VCaP (cell line): ENCODE measurements around the gene LCN10.

Source experiments
- H3K27ac ChIP-seq: fragments of 450-650 bp; 2 replicates; pipeline ENCODE4 v1.5.1; 2017
- TF ChIP-seq, protein P1 (sequence below): fragments of 450-650 bp; conservative IDR thresholded peaks from 2 replicates; pipeline ENCODE4 v1.5.1; 2017; ENCODE audit warnings: mild to moderate bottlenecking, moderate library complexity

Gene LCN10

DNA sequence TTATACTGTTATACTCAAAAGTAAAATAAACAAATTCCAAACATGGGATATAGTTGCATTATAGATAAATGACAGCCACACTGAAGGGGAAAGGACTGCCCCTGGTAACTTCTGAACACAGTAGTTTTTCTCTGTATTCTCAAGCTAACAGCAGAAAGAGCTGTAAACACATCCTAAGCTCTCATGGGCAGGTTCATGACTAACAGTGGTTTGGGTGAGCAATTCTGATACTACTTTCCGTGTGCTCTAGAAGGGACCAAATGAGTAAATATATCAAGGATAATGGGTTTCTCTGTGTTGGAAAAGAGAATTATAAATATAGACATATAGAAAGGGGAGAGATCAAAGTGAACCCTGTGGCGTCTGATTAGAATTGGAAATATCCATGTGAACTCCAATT lies 7.8 kb upstream of the LCN10 start:
- TF ChIP-seq, protein P1, sequence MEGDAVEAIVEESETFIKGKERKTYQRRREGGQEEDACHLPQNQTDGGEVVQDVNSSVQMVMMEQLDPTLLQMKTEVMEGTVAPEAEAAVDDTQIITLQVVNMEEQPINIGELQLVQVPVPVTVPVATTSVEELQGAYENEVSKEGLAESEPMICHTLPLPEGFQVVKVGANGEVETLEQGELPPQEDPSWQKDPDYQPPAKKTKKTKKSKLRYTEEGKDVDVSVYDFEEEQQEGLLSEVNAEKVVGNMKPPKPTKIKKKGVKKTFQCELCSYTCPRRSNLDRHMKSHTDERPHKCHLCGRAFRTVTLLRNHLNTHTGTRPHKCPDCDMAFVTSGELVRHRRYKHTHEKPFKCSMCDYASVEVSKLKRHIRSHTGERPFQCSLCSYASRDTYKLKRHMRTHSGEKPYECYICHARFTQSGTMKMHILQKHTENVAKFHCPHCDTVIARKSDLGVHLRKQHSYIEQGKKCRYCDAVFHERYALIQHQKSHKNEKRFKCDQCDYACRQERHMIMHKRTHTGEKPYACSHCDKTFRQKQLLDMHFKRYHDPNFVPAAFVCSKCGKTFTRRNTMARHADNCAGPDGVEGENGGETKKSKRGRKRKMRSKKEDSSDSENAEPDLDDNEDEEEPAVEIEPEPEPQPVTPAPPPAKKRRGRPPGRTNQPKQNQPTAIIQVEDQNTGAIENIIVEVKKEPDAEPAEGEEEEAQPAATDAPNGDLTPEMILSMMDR, result no peak
- no peak overlapping the region for H3K27ac ChIP-seq

- TF ChIP-seq, protein P1, result no peak
- no peak overlapping the region for H3K27ac ChIP-seq
Measured at GRCh38 chr9:136748666-136749611, 6.2 kb upstream of the LCN10 start.

DNA sequence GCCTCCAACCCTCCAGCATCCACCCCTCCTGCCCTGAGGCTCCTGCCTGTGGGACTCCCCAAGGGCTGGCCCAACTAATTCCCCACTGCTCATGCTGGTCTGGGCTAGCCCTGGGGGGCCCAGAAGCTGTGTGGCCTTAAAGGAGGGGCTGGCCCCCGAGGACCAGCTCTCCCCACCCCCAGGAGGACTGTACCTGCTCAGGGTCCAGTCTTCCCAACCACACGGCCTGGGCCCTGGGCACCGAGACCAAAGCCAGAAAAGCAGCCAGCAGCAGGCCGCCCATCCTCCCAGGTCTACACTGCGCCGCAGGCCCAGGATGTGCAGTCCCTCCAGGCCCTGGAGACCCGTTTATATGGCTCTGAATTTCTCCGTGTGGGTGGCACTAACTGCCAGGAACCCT lies 5.5 kb upstream of the LCN10 start, which contains the start of gene LCN6:
Gene LCN6, minus strand, starts transcription at position 325 of the 400 bp plus-strand sequence. Its CDS starts 42 bp downstream, at position 283.
- TF ChIP-seq, protein P1, result no peak
- no peak within 1 kb of the TSS for H3K27ac ChIP-seq

- no peak overlapping the region for H3K27ac ChIP-seq
- TF ChIP-seq, protein P1, result no peak
Measured at GRCh38 chr9:136747161-136748060, 4.7 kb upstream of the LCN10 start.

DNA sequence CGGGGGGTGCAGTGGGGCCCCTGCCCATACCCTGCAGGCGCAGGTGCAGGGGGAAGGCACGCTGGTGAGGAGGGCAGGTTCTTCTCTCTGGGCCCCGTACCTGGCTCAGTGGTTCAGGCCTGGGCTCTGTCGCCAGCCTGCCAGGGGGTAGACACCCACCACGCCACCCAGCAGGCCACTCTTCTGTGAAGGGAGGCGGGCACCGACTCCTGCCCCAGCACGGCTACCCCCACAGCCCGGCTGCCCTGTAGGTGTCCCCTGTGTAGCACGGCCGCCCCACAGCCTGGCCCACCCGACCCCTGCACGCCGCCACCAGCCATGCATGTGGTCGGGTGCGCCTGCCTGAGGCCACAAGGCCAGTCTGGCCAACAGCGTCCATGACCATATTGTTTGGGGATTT lies 3.9 kb upstream of the LCN10 start:
- H3K27ac ChIP-seq, result no peak overlapping the region
- TF ChIP-seq, protein P1, result no peak

GRCh38 chr9:136746155-136746490 lies 3.4 kb upstream of the LCN10 start:
- H3K27ac ChIP-seq, result no peak overlapping the region
- TF ChIP-seq, protein P1, result no peak
